GM06990 (cell line): ENCODE results near the gene RALY.

Source experiments
- DNase-seq: peaks from one replicate; pipeline ENCODE4 v3.0.0-alpha.2; 2011; ENCODE audit not compliant: insufficient read length; ENCODE audit errors: extremely low read depth
- H3K27me3 ChIP-seq: replicated peaks from 2 replicates; pipeline ENCODE4 v1.6.0; 2011; ENCODE audit warnings: low read length; ENCODE audit not compliant: control insufficient read depth, insufficient read depth
- H3K36me3 ChIP-seq: 2 replicates; pipeline ENCODE4 v1.5.1; 2011; ENCODE audit warnings: low read length; ENCODE audit not compliant: control insufficient read depth, insufficient read depth
- H3K4me3 ChIP-seq: replicated peaks from 2 replicates; pipeline ENCODE4 v1.5.1; 2011; ENCODE audit warnings: low read depth, mild to moderate bottlenecking, control low read depth, low read length
- CTCF ChIP-seq: IDR thresholded peaks from 2 replicates; pipeline ENCODE4 v1.5.1; 2011; ENCODE audit warnings: low read length, control low read depth, mild to moderate bottlenecking, inconsistent platforms; ENCODE audit not compliant: insufficient read depth, poor library complexity, severe bottlenecking

RALY gene

GRCh38 chr20:34096699-34097444, 103.2 kb downstream of the RALY start:
- Histone ChIP-seq H3K36me3 (peaks cover 23% of the 10 kb centered on the region), H3K27me3 (no peaks in the 10 kb centered on the region), H3K4me3 (no peak overlapping the region)
- DNase-seq = no peak
- TF ChIP-seq CTCF = no peak

GRCh38 chr20:34098570-34098969, 104.9 kb downstream of the RALY start:
- Histone ChIP-seq H3K4me3 (no peak overlapping the region), H3K36me3 (peaks cover 23% of the 10 kb centered on the region), H3K27me3 (no peaks in the 10 kb centered on the region)
- DNase-seq = no peak
- TF ChIP-seq CTCF = no peak

- no peaks in the 10 kb centered on the region for H3K27me3 ChIP-seq
- no peak for DNase-seq
- peaks cover 23% of the 10 kb centered on the region for H3K36me3 ChIP-seq
- no peak for TF ChIP-seq CTCF
- H3K4me3 ChIP-seq = no peak overlapping the region
These were observed 106.0 kb downstream of the RALY start for GRCh38 chr20:34099675-34100074.

- H3K4me3 ChIP-seq = no peak overlapping the region
- no peak for TF ChIP-seq CTCF
- H3K27me3 ChIP-seq = no peaks in the 10 kb centered on the region
- H3K36me3 ChIP-seq = peaks cover 26% of the 10 kb centered on the region
- no peak for DNase-seq
These were observed 106.9 kb downstream of the RALY start for GRCh38 chr20:34100576-34100975.

GRCh38 chr20:34102342-34102741, 108.6 kb downstream of the RALY start:
- TF ChIP-seq CTCF = no peak
- H3K36me3 ChIP-seq = peaks cover 18% of the 10 kb centered on the region
- H3K4me3 ChIP-seq = no peak overlapping the region
- H3K27me3 ChIP-seq = no peaks in the 10 kb centered on the region
- no peak for DNase-seq

GRCh38 chr20:34104059-34104458, 110.3 kb downstream of the RALY start:
- Histone ChIP-seq H3K36me3 (peaks cover 17% of the 10 kb centered on the region), H3K27me3 (no peaks in the 10 kb centered on the region), H3K4me3 (no peak overlapping the region)
- no peak for TF ChIP-seq CTCF
- DNase-seq = no peak
